Loucy (cell line): ENCODE data around the gene SLC17A6.

Source experiments
- H2AFZ ChIP-seq: fragments of 200-600 bp; sonication (generic); 2 replicates; pipeline ENCODE4 v1.6.0; 2016; ENCODE audit warnings: antibody characterized with exemption, mild to moderate bottlenecking, low read length, moderate library complexity
- H3F3A ChIP-seq: fragments of 200-600 bp; 2 replicates; pipeline ENCODE4 v1.6.0; 2016; ENCODE audit warnings: antibody characterized with exemption, low read depth, mild to moderate bottlenecking
- H3K27me3 ChIP-seq: fragments of 200-600 bp; sonication (generic); 2 replicates; pipeline ENCODE4 v1.6.1; 2014; ENCODE audit warnings: low read length, mild to moderate bottlenecking; ENCODE audit not compliant: insufficient read depth, poor library complexity, severe bottlenecking
- H3K36me3 ChIP-seq: fragments of 200-600 bp; sonication (generic); 2 replicates; pipeline ENCODE4 v1.6.1; 2016; ENCODE audit warnings: low read length; ENCODE audit not compliant: insufficient read depth
- H3K4me1 ChIP-seq: fragments of 200-600 bp; sonication (generic); 2 replicates; pipeline ENCODE4 v1.5.1; 2014; ENCODE audit warnings: low read length, mild to moderate bottlenecking; ENCODE audit not compliant: insufficient read depth, poor library complexity, severe bottlenecking
- H3K4me2 ChIP-seq: fragments of 200-600 bp; sonication (generic); 2 replicates; pipeline ENCODE4 v1.6.0; 2014; ENCODE audit warnings: antibody characterized with exemption, low read length, low read depth, mild to moderate bottlenecking; ENCODE audit not compliant: poor library complexity, severe bottlenecking
- H3K4me3 ChIP-seq: fragments of 200-600 bp; sonication (generic); 2 replicates; pipeline ENCODE4 v1.5.1; 2014; ENCODE audit warnings: low read length, mild to moderate bottlenecking, mixed read lengths; ENCODE audit not compliant: poor library complexity, severe bottlenecking
- H3K79me2 ChIP-seq: fragments of 200-600 bp; sonication (generic); 2 replicates; pipeline ENCODE4 v1.6.1; 2014; ENCODE audit warnings: low read length; ENCODE audit not compliant: insufficient read depth
- H3K9ac ChIP-seq: fragments of 200-600 bp; sonication (generic); 2 replicates; pipeline ENCODE4 v1.6.0; 2014; ENCODE audit warnings: mild to moderate bottlenecking, low read depth, low read length, moderate library complexity; ENCODE audit not compliant: poor library complexity, severe bottlenecking
- H3K9me2 ChIP-seq: fragments of 200-600 bp; sonication (generic); replicated peaks from 2 replicates; pipeline ENCODE4 v1.6.1; 2016; ENCODE audit warnings: low read depth, low read length, mixed read lengths
- H3K9me3 ChIP-seq: fragments of 200-600 bp; sonication (generic); 2 replicates; pipeline ENCODE4 v1.6.1; 2014; ENCODE audit warnings: mild to moderate bottlenecking, antibody characterized with exemption, low read length, low read depth; ENCODE audit not compliant: insufficient read depth
- H4K20me1 ChIP-seq: fragments of 200-600 bp; sonication (generic); 2 replicates; pipeline ENCODE4 v1.6.0; 2014; ENCODE audit warnings: antibody characterized with exemption, low read length, mild to moderate bottlenecking; ENCODE audit not compliant: insufficient read depth, poor library complexity, severe bottlenecking
- EZH2phosphoT487 ChIP-seq: fragments of 200-600 bp; IDR thresholded peaks from 2 replicates; pipeline ENCODE4 v1.6.1; 2018; ENCODE audit warnings: antibody characterized with exemption, mild to moderate bottlenecking, moderate library complexity, borderline replicate concordance
- TF ChIP-seq, protein P1 (sequence below): fragments of 200-600 bp; sonication (generic); conservative IDR thresholded peaks from 2 replicates; pipeline ENCODE4 v1.5.1; 2014; ENCODE audit warnings: mild to moderate bottlenecking, antibody characterized with exemption, low read length

Gene SLC17A6

DNA sequence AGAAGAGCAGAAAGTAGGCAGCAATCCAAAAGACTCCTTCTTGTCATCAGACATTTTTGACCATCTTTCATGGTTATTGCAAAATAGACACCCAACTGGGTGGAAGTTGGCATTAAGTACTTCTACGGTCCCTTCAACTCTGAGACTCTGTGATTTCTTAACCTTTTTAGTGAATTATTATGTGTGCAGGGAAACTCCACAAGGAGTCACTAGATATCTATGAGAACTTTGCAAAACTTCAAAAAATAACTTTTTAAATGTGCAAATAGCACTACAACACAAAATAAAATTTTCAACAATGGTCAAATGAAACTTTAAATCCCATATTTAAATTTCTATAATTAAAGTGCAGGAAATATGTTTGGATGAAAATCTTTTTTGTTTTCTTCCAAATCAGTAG is 88.7 kb downstream of the SLC17A6 start:
- Histone ChIP-seq H3K9me3 (no peaks in the 10 kb centered on the region), H3F3A (no peaks in the 10 kb centered on the region), H2AFZ (no peak overlapping the region), H3K79me2 (no peaks in the 10 kb centered on the region), H4K20me1 (no peaks in the 10 kb centered on the region), H3K9me2 (no peaks in the 10 kb centered on the region), H3K27me3 (no peaks in the 10 kb centered on the region), H3K4me3 (no peak overlapping the region), H3K9ac (no peak overlapping the region), H3K4me1 (no peaks in the 10 kb centered on the region), H3K4me2 (no peak overlapping the region), H3K36me3 (no peaks in the 10 kb centered on the region)
- TF ChIP-seq, protein P1, sequence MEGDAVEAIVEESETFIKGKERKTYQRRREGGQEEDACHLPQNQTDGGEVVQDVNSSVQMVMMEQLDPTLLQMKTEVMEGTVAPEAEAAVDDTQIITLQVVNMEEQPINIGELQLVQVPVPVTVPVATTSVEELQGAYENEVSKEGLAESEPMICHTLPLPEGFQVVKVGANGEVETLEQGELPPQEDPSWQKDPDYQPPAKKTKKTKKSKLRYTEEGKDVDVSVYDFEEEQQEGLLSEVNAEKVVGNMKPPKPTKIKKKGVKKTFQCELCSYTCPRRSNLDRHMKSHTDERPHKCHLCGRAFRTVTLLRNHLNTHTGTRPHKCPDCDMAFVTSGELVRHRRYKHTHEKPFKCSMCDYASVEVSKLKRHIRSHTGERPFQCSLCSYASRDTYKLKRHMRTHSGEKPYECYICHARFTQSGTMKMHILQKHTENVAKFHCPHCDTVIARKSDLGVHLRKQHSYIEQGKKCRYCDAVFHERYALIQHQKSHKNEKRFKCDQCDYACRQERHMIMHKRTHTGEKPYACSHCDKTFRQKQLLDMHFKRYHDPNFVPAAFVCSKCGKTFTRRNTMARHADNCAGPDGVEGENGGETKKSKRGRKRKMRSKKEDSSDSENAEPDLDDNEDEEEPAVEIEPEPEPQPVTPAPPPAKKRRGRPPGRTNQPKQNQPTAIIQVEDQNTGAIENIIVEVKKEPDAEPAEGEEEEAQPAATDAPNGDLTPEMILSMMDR: no peak
- TF ChIP-seq EZH2phosphoT487: no peak
